ENCODE measurements around the gene MAP3K14. TPM values are rescaled to one million over a fixed set of nuclear protein-coding genes. Genes with fewer than 3 reads are reported as not detected.

MAP3K14 gene
- total RNA-seq, 1 experiment from 2014 or later: 7.8 TPM

DNA sequence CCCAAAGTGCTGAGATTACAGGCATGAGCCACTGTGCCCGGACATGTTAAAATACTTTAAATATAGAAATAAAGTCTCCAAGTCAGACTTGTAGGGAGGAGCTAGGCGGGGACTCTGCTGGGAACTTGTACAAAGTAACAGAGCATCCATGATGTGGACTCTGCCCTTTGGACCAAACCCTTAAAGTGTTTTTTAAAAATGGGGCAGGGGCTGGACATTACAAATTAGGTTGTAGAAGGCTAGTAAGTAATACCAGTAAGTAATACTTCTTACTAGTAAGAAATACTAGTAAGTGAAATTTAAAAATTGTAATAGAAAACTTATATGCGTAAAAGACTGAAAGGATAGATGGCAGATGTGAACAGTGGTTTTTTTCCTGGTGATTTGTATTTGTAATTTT is 45.2 kb downstream of the MAP3K14 start:
- no peak overlapping the region for H2AFZ ChIP-seq (ENCODE audit: low read length)
- H3K79me2 ChIP-seq (ENCODE audit: insufficient read depth, low read length): no peaks in the 10 kb centered on the region
- no peak overlapping the region for H3K23ac ChIP-seq (ENCODE audit: insufficient read length, low read depth, low read length)
- H4K5ac ChIP-seq (ENCODE audit: insufficient read length, low read depth, low read length): no peak overlapping the region
- no peak overlapping the region for H2AK5ac ChIP-seq (ENCODE audit: insufficient read length, low read length)
- no CpG with 5 or more reads among the region's 3 CpGs for WGBS (ENCODE audit: extremely low coverage, insufficient read length, low lambda C conversion rate)
- no peak for DNase-seq
- Mint-ChIP-seq H3K36me3 (ENCODE audit: insufficient read depth in 1 of 3, low read depth in 3 of 3) (peaks cover 12 to 39% (median 38%) of the 10 kb centered on the region in 3 experiments; a peak in 6 of 7 replicates), H3K27ac (no peak overlapping the region), H3K4me3 (no peak overlapping the region), H3K4me1 (peaks cover 0 to 8% of the 10 kb centered on the region in 2 experiments; a peak in 2 of 4 replicates), H3K27me3 (ENCODE audit: low read depth) (no peaks in the 10 kb centered on the region), H3K9me3 (no peaks in the 10 kb centered on the region)
- no peak overlapping the region for H2BK20ac ChIP-seq (ENCODE audit: low read depth, low read length, poor library complexity, severe bottlenecking)
- H3K4me2 ChIP-seq (ENCODE audit: insufficient read depth, insufficient read length, low read length): no peak overlapping the region
- no peak overlapping the region for H3K18ac ChIP-seq (ENCODE audit: insufficient read length, low read depth, low read length)
- H3K56ac ChIP-seq (ENCODE audit: insufficient read length, low read depth, low read length): no peak overlapping the region
- TF ChIP-seq CTCF (conservative IDR thresholded peaks at IDR 0.05): no peak
- H2BK12ac ChIP-seq (ENCODE audit: insufficient read length, low read depth, low read length): no peak overlapping the region
- no peaks in the 10 kb centered on the region for H3K79me1 ChIP-seq (ENCODE audit: insufficient read depth, low read depth, low read length, poor library complexity, severe bottlenecking)
- no peak overlapping the region for H3K14ac ChIP-seq (ENCODE audit: insufficient read depth, low read length)
- H3K4ac ChIP-seq (ENCODE audit: low read depth, low read length): no peak overlapping the region
- no peaks in the 10 kb centered on the region for H3K23me2 ChIP-seq (ENCODE audit: insufficient read length, low read depth, low read length, poor library complexity, severe bottlenecking)
- H2BK5ac ChIP-seq (ENCODE audit: insufficient read length, low read length): no peak overlapping the region
- H4K20me1 ChIP-seq (ENCODE audit: control insufficient read depth, insufficient read depth, insufficient read length): no peaks in the 10 kb centered on the region
- no peak overlapping the region for H2BK15ac ChIP-seq (ENCODE audit: low read depth, low read length)
- no peaks in the 10 kb centered on the region for H3K4me1 ChIP-seq (ENCODE audit: insufficient read depth, low read length)
- H3K9me3 ChIP-seq (ENCODE audit: control insufficient read depth, low read depth, low read length): no peaks in the 10 kb centered on the region
- H4K8ac ChIP-seq (replicated peaks; ENCODE audit: insufficient read length, low read depth, low read length): no peak overlapping the region
- H3K9ac ChIP-seq (ENCODE audit: extremely low read depth, insufficient read length, low read length): no peak overlapping the region
- no peak overlapping the region for H4K91ac ChIP-seq (ENCODE audit: insufficient read length, low read depth, low read length)
- H3K27me3 ChIP-seq (ENCODE audit: insufficient read depth, low read length): no peaks in the 10 kb centered on the region
- no peak overlapping the region for H2BK120ac ChIP-seq (ENCODE audit: low read depth, low read length, poor library complexity, severe bottlenecking)
- H3T11ph ChIP-seq (ENCODE audit: low read length): no peak overlapping the region
- no peak overlapping the region for H3K27ac ChIP-seq (ENCODE audit: insufficient read length, low read depth, low read length)
